Tibial nerve (tissue), 4 donors: ENCODE results near the gene CITED1.

Experiments used
- EP300 ChIP-seq, 2 donors: sonication (generic); formaldehyde crosslinking; IDR thresholded peaks; one replicate each; pipeline ENCODE4 v1.6.1; 2017; ENCODE audit warnings: antibody characterized with exemption in 2 of 2, mild to moderate bottlenecking in 1 of 2
- POLR2A ChIP-seq, 2 donors: fragments of 450-650 bp; IDR thresholded peaks; one replicate each; pipeline ENCODE4 v1.6.1; 2017; ENCODE audit warnings: antibody characterized with exemption in 2 of 2, mild to moderate bottlenecking in 2 of 2, moderate library complexity in 2 of 2
- TF ChIP-seq, protein P1 (sequence below), 5 experiments: fragments of 200-600 bp in 3 of 5; fragments of 450-650 bp in 2 of 5; sonication (generic) in 3 of 5; IDR thresholded peaks; one replicate each; pipeline ENCODE4 v1.5.1; 2016 to 2019; ENCODE audit warnings: antibody characterized with exemption in 5 of 5, mild to moderate bottlenecking in 3 of 5, moderate library complexity in 2 of 5

DNA sequence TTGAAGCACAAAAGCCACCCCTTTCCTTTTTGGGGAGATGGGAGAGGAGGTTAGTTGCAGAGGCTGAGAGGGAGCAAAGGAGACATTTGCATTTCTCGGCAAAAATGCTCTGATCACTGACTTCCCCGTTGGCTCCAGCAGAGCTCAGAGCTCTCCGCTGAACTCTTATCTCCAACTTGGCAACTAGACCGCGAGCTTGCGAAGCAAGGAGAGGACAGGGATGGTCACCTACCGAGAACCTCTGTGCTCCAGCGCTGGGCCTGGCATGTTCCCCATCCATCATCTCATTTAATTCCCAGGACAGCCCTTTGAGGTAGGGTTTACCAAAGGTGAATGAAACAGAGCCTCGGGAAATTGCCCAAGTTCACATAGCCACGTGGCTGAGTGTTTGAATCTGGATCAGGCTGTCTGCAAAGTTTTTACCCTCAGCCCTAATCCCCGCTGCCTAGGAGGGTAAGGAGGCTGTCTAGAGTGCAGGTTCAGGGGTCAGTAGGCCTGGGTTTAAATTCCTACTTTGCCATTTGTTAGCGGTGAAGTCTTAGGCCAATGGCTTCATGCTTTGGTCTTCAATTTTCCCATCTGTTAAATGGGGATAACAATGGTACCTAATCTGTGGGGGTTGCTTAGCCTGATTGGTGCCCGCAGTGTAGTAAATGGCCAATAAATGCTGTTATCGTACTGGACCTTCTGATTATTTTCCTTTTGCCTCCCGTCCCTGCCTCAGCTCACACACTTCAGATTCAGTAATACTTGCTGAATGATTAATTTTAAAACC lies 3.8 kb upstream of the CITED1 start:
- TF ChIP-seq, protein P1, sequence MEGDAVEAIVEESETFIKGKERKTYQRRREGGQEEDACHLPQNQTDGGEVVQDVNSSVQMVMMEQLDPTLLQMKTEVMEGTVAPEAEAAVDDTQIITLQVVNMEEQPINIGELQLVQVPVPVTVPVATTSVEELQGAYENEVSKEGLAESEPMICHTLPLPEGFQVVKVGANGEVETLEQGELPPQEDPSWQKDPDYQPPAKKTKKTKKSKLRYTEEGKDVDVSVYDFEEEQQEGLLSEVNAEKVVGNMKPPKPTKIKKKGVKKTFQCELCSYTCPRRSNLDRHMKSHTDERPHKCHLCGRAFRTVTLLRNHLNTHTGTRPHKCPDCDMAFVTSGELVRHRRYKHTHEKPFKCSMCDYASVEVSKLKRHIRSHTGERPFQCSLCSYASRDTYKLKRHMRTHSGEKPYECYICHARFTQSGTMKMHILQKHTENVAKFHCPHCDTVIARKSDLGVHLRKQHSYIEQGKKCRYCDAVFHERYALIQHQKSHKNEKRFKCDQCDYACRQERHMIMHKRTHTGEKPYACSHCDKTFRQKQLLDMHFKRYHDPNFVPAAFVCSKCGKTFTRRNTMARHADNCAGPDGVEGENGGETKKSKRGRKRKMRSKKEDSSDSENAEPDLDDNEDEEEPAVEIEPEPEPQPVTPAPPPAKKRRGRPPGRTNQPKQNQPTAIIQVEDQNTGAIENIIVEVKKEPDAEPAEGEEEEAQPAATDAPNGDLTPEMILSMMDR (IDR thresholded peaks at IDR 0.05) = no peak
- no peak for TF ChIP-seq POLR2A (IDR thresholded peaks at IDR 0.05)
- TF ChIP-seq EP300 (IDR thresholded peaks at IDR 0.05) = no peak
